Trophoblast cell (in vitro differentiated cells and primary cell): ENCODE measurements around the gene OSBPL1A.
A peak's percentile ranks its signal among the peaks of the same experiment; 100 is the strongest.

Experiments
- DNase-seq, 2 donors: peaks; one replicate each; pipeline ENCODE4 v3.0.0-alpha.2; 2016
- H2AFZ ChIP-seq: 2 replicates; pipeline ENCODE4 v1.6.1; 2013; ENCODE audit warnings: low read length, moderate library complexity, mild to moderate bottlenecking; ENCODE audit not compliant: insufficient read depth, poor library complexity
- H2AK5ac ChIP-seq: 2 replicates; pipeline ENCODE4 v1.6.1; 2013; ENCODE audit warnings: mild to moderate bottlenecking, low read length
- H2BK120ac ChIP-seq: 2 replicates; pipeline ENCODE4 v1.6.1; 2013; ENCODE audit warnings: low read length, mild to moderate bottlenecking, moderate library complexity; ENCODE audit not compliant: insufficient read depth, poor library complexity
- H2BK12ac ChIP-seq: 2 replicates; pipeline ENCODE4 v1.6.1; 2013; ENCODE audit warnings: mild to moderate bottlenecking, low read length, moderate library complexity
- H2BK5ac ChIP-seq: 2 replicates; pipeline ENCODE4 v1.6.1; 2013; ENCODE audit warnings: low read length, low read depth, moderate library complexity, mild to moderate bottlenecking; ENCODE audit not compliant: poor library complexity
- H3K14ac ChIP-seq: 2 replicates; pipeline ENCODE4 v1.6.1; 2013; ENCODE audit warnings: mild to moderate bottlenecking, low read length
- H3K18ac ChIP-seq: 2 replicates; pipeline ENCODE4 v1.6.1; 2013; ENCODE audit warnings: mild to moderate bottlenecking, low read length
- H3K23ac ChIP-seq: 2 replicates; pipeline ENCODE4 v1.6.1; 2013; ENCODE audit warnings: low read length
- H3K27ac ChIP-seq: 2 replicates; pipeline ENCODE4 v1.5.1; 2013; ENCODE audit warnings: low read depth, mild to moderate bottlenecking, inconsistent platforms, low read length, moderate library complexity
- H3K27me3 ChIP-seq: 2 replicates; pipeline ENCODE4 v1.6.1; 2013; ENCODE audit warnings: inconsistent platforms, mild to moderate bottlenecking, low read length, moderate library complexity; ENCODE audit not compliant: insufficient read depth
- H3K36me3 ChIP-seq, 2 experiments: 1 replicate in 1 of 2; 2 replicates in 1 of 2; pipeline ENCODE4 v1.6.1; 2013; ENCODE audit warnings: low read length in 2 of 2, mild to moderate bottlenecking in 2 of 2, moderate library complexity in 1 of 2; ENCODE audit not compliant: insufficient read depth in 2 of 2, control insufficient read depth in 1 of 2
- H3K4ac ChIP-seq: 2 replicates; pipeline ENCODE4 v1.6.1; 2013; ENCODE audit warnings: low read depth, mild to moderate bottlenecking, low read length, moderate library complexity
- H3K4me1 ChIP-seq, 2 experiments: 1 replicate in 1 of 2; 2 replicates in 1 of 2; pipeline ENCODE4 v1.6.1; 2013; ENCODE audit warnings: low read length in 2 of 2, mild to moderate bottlenecking in 2 of 2, moderate library complexity in 1 of 2; ENCODE audit not compliant: insufficient read depth in 2 of 2, control insufficient read depth in 1 of 2
- H3K4me2 ChIP-seq: 2 replicates; pipeline ENCODE4 v1.6.1; 2013; ENCODE audit warnings: inconsistent platforms, mild to moderate bottlenecking, low read length, moderate library complexity
- H3K4me3 ChIP-seq: 2 replicates; pipeline ENCODE4 v1.5.1; 2013; ENCODE audit warnings: mild to moderate bottlenecking, low read depth, low read length, inconsistent platforms
- H3K79me1 ChIP-seq: one replicate; pipeline ENCODE4 v1.6.1; 2013; ENCODE audit warnings: low read length
- H3K79me2 ChIP-seq: 2 replicates; pipeline ENCODE4 v1.6.1; 2013; ENCODE audit warnings: low read length, mild to moderate bottlenecking; ENCODE audit not compliant: control insufficient read depth, insufficient read depth, poor library complexity
- H3K9ac ChIP-seq: 2 replicates; pipeline ENCODE4 v1.6.1; 2013; ENCODE audit warnings: mild to moderate bottlenecking, low read length
- H3K9me3 ChIP-seq: 2 replicates; pipeline ENCODE4 v1.6.1; 2013; ENCODE audit warnings: low read depth, mild to moderate bottlenecking, control low read depth, inconsistent platforms, low read length; ENCODE audit not compliant: insufficient read depth
- H4K12ac ChIP-seq: 2 replicates; pipeline ENCODE4 v1.6.1; 2013; ENCODE audit warnings: low read depth, mild to moderate bottlenecking, low read length, moderate library complexity
- H4K8ac ChIP-seq: 2 replicates; pipeline ENCODE4 v1.6.1; 2013; ENCODE audit warnings: low read depth, mild to moderate bottlenecking, low read length, moderate library complexity
- H4K91ac ChIP-seq: one replicate; pipeline ENCODE4 v1.6.1; 2013; ENCODE audit warnings: low read depth, mild to moderate bottlenecking, low read length, moderate library complexity
- WGBS: extraction: QIAGEN DNeasy Blood & Tissue Kit; methylation state at CpG from one replicate; pipeline ENCODE4 v1.1.7; 2013; ENCODE audit warnings: missing lambda C conversion rate; ENCODE audit not compliant: insufficient read length, insufficient coverage; ENCODE audit errors: extremely low coverage; 5-methylcytosine and 5-hydroxymethylcytosine counted together

The OSBPL1A gene

DNA sequence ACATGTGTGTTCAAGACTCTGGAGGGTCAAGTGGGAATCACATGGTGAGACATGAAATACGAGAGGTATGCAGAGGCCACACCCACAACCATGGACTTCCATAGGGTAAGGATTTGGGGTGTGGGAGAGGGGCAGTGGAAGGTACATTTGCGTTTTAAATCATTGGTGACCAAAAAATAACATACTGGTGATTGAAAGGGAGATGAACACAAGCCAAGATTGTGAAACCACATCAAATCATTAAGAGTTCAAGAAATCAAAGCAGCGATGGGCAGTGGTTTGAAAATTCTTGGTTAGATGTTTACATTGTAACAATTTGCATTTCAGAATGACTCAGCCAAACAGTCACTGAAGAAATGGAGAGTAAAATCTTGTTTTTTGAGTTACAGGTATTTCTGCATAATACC is 260.7 kb downstream of the OSBPL1A start:
- Histone ChIP-seq H3K4me2 (no peak overlapping the region), H3K4ac (no peak overlapping the region), H2AFZ (no peak overlapping the region), H3K14ac (no peak overlapping the region), H3K18ac (no peak overlapping the region), H2BK12ac (no peak overlapping the region), H3K36me3 (no peaks in the 10 kb centered on the region), H4K91ac (no peak overlapping the region), H2AK5ac (no peak overlapping the region), H3K27ac (no peak overlapping the region), H2BK5ac (no peak overlapping the region), H3K9me3 (no peaks in the 10 kb centered on the region), H4K12ac (no peak overlapping the region), H3K4me1 (peaks cover 0 to 2% of the 10 kb centered on the region in 2 experiments), H3K79me2 (no peaks in the 10 kb centered on the region), H3K4me3 (no peak overlapping the region), H3K27me3 (no peaks in the 10 kb centered on the region), H3K79me1 (peaks cover 3% of the 10 kb centered on the region), H3K23ac (no peak overlapping the region), H3K9ac (no peak overlapping the region), H2BK120ac (no peak overlapping the region), H4K8ac (no peak overlapping the region)
- no CpG with 5 or more reads among the region's 3 CpGs for WGBS
- peak in 1 of 2 donors; percentile 31 for DNase-seq

DNA sequence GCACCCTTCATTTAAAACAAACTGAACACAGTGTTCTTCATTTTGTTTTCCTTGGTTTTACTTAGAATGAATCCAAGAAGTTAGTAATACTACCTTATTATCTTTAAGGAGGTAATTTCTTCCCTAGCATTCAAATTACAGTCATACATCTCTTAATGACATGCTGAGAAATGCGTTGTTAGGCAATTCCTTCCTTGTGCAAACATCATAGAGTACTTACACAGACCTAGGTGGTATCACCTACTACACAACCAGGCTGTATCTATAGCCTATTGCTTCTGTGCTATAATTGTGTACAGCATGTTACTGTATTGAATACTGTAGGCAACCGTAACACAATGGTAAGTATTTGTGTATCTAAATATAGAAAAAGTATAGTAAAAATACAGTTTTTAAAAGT is 267.1 kb downstream of the OSBPL1A start:
- H3K79me2 ChIP-seq, result no peaks in the 10 kb centered on the region
- DNase-seq, result no peak
- H3K18ac ChIP-seq, result no peak overlapping the region
- H3K36me3 ChIP-seq, result no peaks in the 10 kb centered on the region
- no peak overlapping the region for H2BK5ac ChIP-seq
- no peak overlapping the region for H3K14ac ChIP-seq
- no peak overlapping the region for H2BK120ac ChIP-seq
- H3K4me2 ChIP-seq, result no peak overlapping the region
- H3K4ac ChIP-seq, result no peak overlapping the region
- H3K27me3 ChIP-seq, result no peaks in the 10 kb centered on the region
- no peak overlapping the region for H2AFZ ChIP-seq
- H3K79me1 ChIP-seq, result no peaks in the 10 kb centered on the region
- no peak overlapping the region for H3K27ac ChIP-seq
- H2AK5ac ChIP-seq, result no peak overlapping the region
- H4K91ac ChIP-seq, result no peak overlapping the region
- H3K9me3 ChIP-seq, result no peaks in the 10 kb centered on the region
- H3K9ac ChIP-seq, result no peak overlapping the region
- WGBS, result no CpG with 5 or more reads among the region's 2 CpGs
- no peak overlapping the region for H3K23ac ChIP-seq
- H2BK12ac ChIP-seq, result no peak overlapping the region
- H3K4me1 ChIP-seq, result no peaks in the 10 kb centered on the region
- H3K4me3 ChIP-seq, result no peak overlapping the region
- H4K8ac ChIP-seq, result no peak overlapping the region
- no peak overlapping the region for H4K12ac ChIP-seq

DNA sequence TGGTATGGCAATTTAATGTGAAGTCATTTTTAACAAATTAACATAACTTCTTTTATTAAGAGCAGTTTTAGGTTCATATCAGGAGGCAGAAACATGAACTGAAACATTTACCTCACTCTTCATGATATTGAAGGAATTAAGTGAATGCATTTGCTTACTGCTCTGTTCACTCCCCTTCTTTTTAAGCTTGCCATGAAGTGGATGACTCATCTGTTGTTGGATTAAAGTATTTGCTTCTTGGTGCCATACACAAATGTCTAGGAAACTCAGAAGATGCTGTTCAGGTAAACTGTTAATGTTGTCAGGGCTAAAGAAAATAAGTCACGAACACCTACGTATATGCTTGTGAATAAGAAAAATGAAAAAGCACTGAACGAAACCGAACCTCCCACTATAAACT is 268.9 kb downstream of the OSBPL1A start:
- Histone ChIP-seq H3K4ac (no peak overlapping the region), H3K18ac (no peak overlapping the region), H3K9ac (no peak overlapping the region), H4K91ac (no peak overlapping the region), H3K9me3 (no peaks in the 10 kb centered on the region), H4K8ac (no peak overlapping the region), H2AK5ac (no peak overlapping the region), H3K79me2 (no peaks in the 10 kb centered on the region), H4K12ac (no peak overlapping the region), H3K27ac (no peak overlapping the region), H3K4me2 (no peak overlapping the region), H3K36me3 (no peaks in the 10 kb centered on the region), H3K14ac (no peak overlapping the region), H2BK5ac (no peak overlapping the region), H2AFZ (no peak overlapping the region), H3K27me3 (no peaks in the 10 kb centered on the region), H3K79me1 (no peaks in the 10 kb centered on the region), H3K4me1 (no peaks in the 10 kb centered on the region), H2BK120ac (no peak overlapping the region), H3K4me3 (no peak overlapping the region), H3K23ac (no peak overlapping the region), H2BK12ac (no peak overlapping the region)
- no CpG with 5 or more reads among the region's 4 CpGs for WGBS
- DNase-seq, result no peak

DNA sequence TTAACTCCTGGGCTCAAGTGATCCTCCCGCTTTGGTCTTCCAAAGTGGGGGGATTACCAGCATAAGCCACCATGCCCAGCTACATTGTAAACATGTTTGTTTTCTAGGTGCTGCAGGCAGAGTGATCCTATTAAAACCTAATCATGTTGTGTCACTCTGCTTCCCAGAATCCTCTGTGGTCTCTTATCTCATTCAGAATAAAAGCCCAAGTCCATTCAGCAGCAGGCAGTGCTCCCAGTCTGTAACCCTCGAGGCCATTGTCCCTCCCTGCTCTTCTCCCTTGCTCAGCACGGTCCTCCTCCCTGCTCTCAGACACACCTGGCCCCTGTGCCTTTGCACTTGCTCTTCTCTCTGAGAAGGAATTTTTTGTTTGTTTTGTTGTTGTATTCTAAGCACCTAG is 269.9 kb downstream of the OSBPL1A start:
- no peak overlapping the region for H3K4me2 ChIP-seq
- no peak overlapping the region for H3K9ac ChIP-seq
- no peak overlapping the region for H3K27ac ChIP-seq
- H4K8ac ChIP-seq, result no peak overlapping the region
- H4K91ac ChIP-seq, result no peak overlapping the region
- no peaks in the 10 kb centered on the region for H3K79me1 ChIP-seq
- H3K27me3 ChIP-seq, result no peaks in the 10 kb centered on the region
- no peaks in the 10 kb centered on the region for H3K9me3 ChIP-seq
- H2BK5ac ChIP-seq, result no peak overlapping the region
- H2AK5ac ChIP-seq, result no peak overlapping the region
- no peak overlapping the region for H2BK12ac ChIP-seq
- no peak overlapping the region for H3K4ac ChIP-seq
- H3K23ac ChIP-seq, result no peak overlapping the region
- no peak overlapping the region for H3K18ac ChIP-seq
- no peaks in the 10 kb centered on the region for H3K36me3 ChIP-seq
- no peaks in the 10 kb centered on the region for H3K79me2 ChIP-seq
- no peak for DNase-seq
- no peaks in the 10 kb centered on the region for H3K4me1 ChIP-seq
- no peak overlapping the region for H4K12ac ChIP-seq
- no peak overlapping the region for H3K4me3 ChIP-seq
- no peak overlapping the region for H2AFZ ChIP-seq
- WGBS, result no CpG with 5 or more reads among the region's 3 CpGs
- H3K14ac ChIP-seq, result no peak overlapping the region
- H2BK120ac ChIP-seq, result no peak overlapping the region
